HL-60/S4 (cell line): ENCODE measurements around the gene UBE2K.
"Not testable (repeated sequence)": the region's sequence is repeated elsewhere in the genome, so short reads cannot be mapped to it uniquely, and the experiment has no call there.

Experiments
- in situ Hi-C: fragments of 300-500 bp; cut with MboI; formaldehyde crosslinking; loops from 2 replicates; pipeline ENCODE4 v1.14.3; 2022; ENCODE audit warnings: low sequenced_read_pairs

The UBE2K gene

GRCh38 chr4:39721788-39722187 lies 23.9 kb downstream of the UBE2K start:
- in situ Hi-C loops = no loop called here

GRCh38 chr4:39729557-39729956 lies 31.6 kb downstream of the UBE2K start:
- in situ Hi-C loops = no loop called here

DNA sequence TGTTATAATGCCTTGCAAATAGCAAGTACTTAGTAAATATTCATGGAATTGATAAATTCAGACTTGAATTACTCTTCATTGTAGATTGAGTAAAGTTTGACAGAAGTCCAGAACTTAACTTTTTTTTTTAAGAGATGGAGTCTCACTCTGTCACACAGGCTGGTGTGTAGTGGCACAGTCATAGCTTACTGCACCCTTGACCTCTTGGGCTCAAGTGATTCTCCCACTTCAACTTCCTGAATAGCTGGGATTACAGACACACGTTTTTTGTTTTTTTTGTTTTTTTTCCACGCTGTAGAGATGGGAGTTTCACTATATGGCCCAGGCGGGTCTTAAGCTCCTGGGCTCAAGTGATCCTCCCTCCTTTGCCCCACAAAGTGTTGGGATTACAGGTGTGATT lies 32.1 kb downstream of the UBE2K start:
- in situ Hi-C loops = no loop called here

DNA sequence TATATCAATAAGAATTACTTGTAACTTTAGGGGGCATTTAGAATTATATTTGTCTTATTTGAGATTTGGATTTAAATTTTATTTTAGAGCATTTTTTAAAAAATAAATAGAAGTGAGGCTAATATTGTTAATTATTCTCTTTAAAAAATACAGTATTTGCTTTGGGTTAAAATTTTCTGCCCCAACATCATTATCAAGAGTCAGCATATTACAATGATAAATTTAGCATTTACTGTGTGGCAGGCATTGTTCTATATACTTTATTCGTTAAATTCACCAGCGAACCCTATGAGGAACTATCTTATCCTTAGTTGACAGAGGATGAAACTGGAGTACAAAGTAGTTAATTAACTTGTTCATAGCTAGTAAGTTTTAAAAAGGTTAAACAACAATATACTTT lies 34.0 kb downstream of the UBE2K start:
- in situ Hi-C loops = no loop called here

DNA sequence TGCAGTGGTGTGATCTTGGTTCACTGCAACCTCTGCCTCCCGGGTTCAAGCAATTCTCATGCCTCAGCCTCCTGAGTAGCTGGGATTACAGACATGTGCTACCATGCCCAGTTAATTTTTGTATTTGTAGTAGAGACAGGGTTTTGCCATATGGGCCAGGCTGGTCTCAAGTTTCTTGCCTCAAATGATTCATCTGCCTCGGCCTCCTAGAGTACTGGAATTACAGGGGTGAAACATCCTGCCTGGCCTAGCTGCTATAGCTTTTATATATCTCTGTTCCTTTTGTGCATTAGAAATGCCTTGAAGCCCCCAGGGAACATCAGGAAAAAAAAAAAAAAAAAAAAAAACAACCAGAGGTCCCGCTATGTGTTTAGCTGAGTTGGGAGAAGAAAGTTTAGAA lies 34.8 kb downstream of the UBE2K start:
- in situ Hi-C loops = no loop called here

GRCh38 chr4:39739591-39739990 lies 41.7 kb downstream of the UBE2K start:
- in situ Hi-C loops = not testable (repeated sequence)

- in situ Hi-C loops = no loop called here
Observed at GRCh38 chr4:39741401-39741800, 43.5 kb downstream of the UBE2K start.

DNA sequence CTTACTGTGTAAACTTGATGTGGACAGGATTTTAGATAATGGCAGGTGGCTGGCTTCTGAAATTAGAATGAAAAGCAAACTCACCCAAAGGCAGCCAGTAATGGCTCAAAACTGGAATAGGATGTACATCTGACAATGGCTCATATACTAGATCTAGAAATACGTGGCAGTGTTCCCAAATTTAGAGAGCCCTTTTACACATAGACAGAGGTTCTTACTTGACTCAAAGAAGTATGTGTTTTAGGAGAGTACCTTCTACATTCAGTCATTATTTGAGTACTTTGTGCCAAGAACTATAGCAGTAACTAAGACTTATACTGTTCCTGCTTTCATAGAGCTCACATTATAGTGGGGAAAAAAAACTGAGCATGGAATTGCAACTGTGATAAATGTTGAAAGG lies 48.0 kb downstream of the UBE2K start:
- in situ Hi-C loops = no loop called here

DNA sequence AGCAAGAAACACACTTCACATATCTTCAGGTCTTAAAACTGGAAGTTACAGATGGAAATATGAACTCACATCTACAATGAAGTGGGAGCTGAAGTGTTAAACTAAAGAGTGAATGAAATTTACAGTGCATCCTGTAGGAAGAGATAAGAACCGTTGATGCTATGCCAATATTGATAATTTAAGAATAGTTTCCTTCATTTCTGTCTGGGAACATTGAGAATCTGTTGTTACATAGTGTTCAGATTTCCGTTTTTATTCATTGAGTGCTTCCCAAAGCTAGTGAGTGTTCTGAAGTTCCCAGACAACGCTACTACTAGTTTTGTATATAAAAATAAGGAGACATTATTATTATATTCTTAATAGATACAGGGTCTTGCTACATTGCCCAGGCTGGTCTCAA lies 52.3 kb downstream of the UBE2K start:
- in situ Hi-C loops = no loop called here

- in situ Hi-C loops = no loop called here
Observed at GRCh38 chr4:39754309-39754708, 56.4 kb downstream of the UBE2K start.

- in situ Hi-C loops = no loop called here
Observed at GRCh38 chr4:39756159-39756558, 58.2 kb downstream of the UBE2K start.

DNA sequence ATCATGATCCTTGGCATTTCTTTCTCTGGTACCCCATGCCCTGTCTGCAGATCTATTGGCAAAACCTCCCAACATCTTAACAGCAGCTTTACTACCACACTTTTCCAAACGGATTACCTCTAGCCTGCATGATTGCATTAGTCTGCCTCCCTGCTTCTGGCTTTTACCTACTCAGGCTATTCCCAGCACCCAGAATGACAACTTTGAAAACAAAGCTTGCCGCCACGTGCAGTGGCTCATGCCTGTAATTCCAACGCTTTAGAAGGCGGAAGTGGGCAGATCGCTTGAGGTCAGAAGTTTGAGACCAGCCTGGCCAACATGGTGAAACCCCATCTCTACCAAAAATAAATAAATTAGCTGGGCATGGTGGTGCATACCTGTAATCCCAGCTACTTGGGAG lies 60.2 kb downstream of the UBE2K start:
- in situ Hi-C loops = no loop called here

- in situ Hi-C loops = no loop called here
Observed at GRCh38 chr4:39759569-39759968, 61.6 kb downstream of the UBE2K start.

DNA sequence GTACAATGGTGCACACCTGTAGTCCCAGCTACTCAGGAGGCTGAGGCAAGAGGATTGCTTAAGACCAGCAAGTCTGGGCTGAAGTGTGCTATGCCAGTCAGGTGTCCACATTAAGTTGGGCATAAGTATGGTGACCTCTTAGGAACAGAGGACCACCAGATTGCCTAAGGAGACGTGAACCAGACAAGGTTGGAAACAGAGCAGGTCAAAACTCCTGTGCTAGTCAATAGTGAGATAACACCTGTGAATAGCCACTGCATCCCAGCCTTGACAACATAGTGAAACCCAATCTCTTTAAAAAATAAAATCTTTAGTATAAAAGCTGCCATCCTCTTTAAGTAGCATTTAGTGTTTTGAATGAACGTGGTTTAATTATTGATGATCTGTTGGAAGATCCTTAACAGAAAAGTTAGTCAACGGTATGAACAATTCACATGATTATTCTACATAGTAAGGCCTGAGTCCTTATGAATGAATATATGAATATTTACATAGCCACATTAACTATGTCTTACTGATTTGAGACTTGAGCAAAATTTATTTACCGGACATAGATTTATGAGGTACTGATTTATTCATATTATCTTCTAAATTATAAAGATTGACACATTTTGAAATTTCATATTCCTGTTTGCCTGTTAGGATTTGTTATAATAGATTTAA lies 63.2 kb downstream of the UBE2K start:
- in situ Hi-C loops = no loop called here

DNA sequence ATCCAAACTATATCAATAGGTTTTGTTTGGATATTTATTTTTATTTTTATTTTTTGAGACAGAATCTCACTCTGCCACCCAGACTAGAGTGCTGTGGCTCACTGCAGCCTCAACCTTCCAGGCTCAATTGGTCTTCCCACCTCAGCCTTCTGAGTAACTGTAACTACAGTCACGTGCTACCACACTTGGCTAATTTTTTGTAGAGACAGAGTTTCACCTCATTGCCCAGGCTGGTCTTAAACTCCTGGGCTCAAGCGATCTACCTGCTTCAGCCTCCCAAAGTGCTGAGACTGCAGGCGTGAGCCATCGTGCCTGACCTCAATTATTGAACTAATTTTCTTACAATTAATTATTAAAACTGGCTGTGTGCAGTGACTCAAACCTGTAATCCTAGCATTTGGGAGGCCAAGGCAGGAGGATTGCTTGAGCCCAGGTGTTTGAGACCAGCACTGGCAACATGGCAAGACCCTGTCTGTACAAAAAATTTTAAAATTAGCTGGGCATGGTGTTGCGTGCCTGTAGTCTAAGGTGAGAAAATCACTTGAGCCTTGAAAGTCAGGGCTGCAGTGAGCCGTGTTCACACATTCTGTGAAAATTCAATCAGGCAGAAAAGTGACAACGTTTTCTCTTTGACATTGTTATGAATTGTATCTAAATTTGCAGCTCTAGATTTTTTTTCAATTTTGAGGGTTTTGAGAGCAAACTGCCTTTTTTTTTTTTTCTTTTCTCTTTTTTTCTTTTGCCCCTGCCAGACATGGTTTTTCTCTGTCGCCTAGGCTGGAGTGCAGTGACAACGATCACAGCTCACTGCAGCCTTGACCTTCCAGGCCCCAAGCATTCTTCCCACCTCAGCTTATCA lies 66.0 kb downstream of the UBE2K start:
- in situ Hi-C loops = no loop called here

- in situ Hi-C loops = no loop called here
Observed at GRCh38 chr4:39770005-39770404, 72.1 kb downstream of the UBE2K start.

- in situ Hi-C loops = no loop called here
Observed at GRCh38 chr4:39770471-39770870, 72.5 kb downstream of the UBE2K start.

GRCh38 chr4:39770969-39771724 lies 73.2 kb downstream of the UBE2K start:
- in situ Hi-C loops = no loop called here

GRCh38 chr4:39781988-39782387 lies 84.1 kb downstream of the UBE2K start:
- in situ Hi-C loops = not testable (repeated sequence)

DNA sequence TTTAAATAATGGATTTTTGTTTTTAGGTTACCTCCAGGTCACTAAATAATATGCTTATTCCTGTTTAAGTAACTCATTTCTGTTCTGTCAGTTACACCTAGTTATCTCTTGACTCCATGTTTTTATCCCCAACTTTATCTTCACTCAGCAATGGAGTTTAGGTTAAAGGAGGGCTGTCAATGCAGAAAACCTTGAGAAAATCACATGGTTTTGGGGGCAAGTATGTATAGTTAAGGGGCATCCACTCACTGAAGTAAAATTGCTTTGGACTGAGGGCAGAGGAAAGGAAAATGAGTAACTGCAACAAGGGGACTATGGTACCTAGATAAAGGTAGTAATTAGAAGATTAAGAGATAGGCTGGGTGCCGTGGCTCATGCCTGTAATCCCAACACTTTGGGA lies 87.1 kb downstream of the UBE2K start:
- in situ Hi-C loops = no loop called here

DNA sequence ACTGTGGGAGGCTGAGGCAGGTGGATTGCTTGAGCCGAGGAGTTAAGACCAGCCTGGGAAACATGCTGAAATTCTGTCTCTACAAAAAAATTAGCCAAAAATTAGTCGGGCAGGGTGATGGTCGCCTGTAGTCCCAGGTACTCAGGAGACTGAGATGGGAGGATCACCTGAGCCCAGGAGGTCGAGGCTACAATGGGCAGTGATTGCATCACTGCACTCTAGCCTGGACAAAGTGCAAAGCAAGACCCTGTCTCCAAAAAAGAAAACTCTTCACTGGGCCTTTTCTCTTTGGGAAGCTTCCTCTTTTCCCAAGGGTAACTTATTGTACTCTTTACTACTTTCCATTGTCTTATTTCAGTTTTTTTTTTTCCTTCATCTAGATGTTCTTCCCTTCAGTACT lies 88.9 kb downstream of the UBE2K start:
- in situ Hi-C loops = no loop called here

- in situ Hi-C loops = no loop called here
Observed at GRCh38 chr4:39792128-39792527, 94.2 kb downstream of the UBE2K start.
